KBM-7 (cell line): Measurements from ENCODE around the gene HEBP1.

ENCODE experiments used
- DNase-seq: peaks from one replicate; pipeline ENCODE4 v3.0.0-alpha.2; 2015
- in situ Hi-C: fragments of 300-500 bp; cut with MboI; formaldehyde crosslinking; loops from 2 replicates; pipeline ENCODE4 v1.14.3; 2020; ENCODE audit warnings: low sequenced_read_pairs, low pct_unique_long_range_greater_than_20kb, mixed read lengths

HEBP1 gene

GRCh38 chr12:12964255-12964654 lies 35.8 kb downstream of the HEBP1 start:
- in situ Hi-C loops: no loop called here
- peak; percentile 57 for DNase-seq

- DNase-seq: no peak
- in situ Hi-C loops: no loop called here
Observed at GRCh38 chr12:12960639-12961209, 39.3 kb downstream of the HEBP1 start.

- DNase-seq: no peak
Observed at GRCh38 chr12:12958886-12959285, 41.2 kb downstream of the HEBP1 start.

GRCh38 chr12:12954878-12955625 lies 45.0 kb downstream of the HEBP1 start:
- in situ Hi-C loops: no loop called here

More at GRCh38 chr12:12958886-12959285, 41.2 kb downstream of the HEBP1 start:
- in situ Hi-C loops: no loop called here

GRCh38 chr12:12954356-12954755 lies 45.7 kb downstream of the HEBP1 start:
- in situ Hi-C loops: no loop called here

More at GRCh38 chr12:12954878-12955625, 45.0 kb downstream of the HEBP1 start:
- DNase-seq: no peak

GRCh38 chr12:12952036-12952435 lies 48.0 kb downstream of the HEBP1 start, which contains the start of gene GPRC5D:
TSS of gene GPRC5D (minus strand) at chr12:12952170. CDS start at chr12:12950384, 1,786 bp downstream.
- no peak for DNase-seq
- in situ Hi-C loops: no loop called here

More at GRCh38 chr12:12954356-12954755, 45.7 kb downstream of the HEBP1 start:
- DNase-seq: no peak

GRCh38 chr12:12951504-12951903 lies 48.6 kb downstream of the HEBP1 start:
- no peak for DNase-seq
- in situ Hi-C loops: no loop called here

- DNase-seq: no peak
- in situ Hi-C loops: no loop called here
Observed at GRCh38 chr12:12947902-12948301, 52.2 kb downstream of the HEBP1 start.

- in situ Hi-C loops: no loop called here
- no peak for DNase-seq
Observed at GRCh38 chr12:12946686-12947355, 53.2 kb downstream of the HEBP1 start.

GRCh38 chr12:12945591-12945990 lies 54.5 kb downstream of the HEBP1 start:
- in situ Hi-C loops: no loop called here
- no peak for DNase-seq

- in situ Hi-C loops: no loop called here
- no peak for DNase-seq
Observed at GRCh38 chr12:12943586-12944260, 56.3 kb downstream of the HEBP1 start.

GRCh38 chr12:12941450-12942350 lies 58.4 kb downstream of the HEBP1 start:
- in situ Hi-C loops: no loop called here

GRCh38 chr12:12939888-12940287 lies 60.2 kb downstream of the HEBP1 start:
- in situ Hi-C loops: no loop called here
- no peak for DNase-seq

More at GRCh38 chr12:12941450-12942350, 58.4 kb downstream of the HEBP1 start:
- no peak for DNase-seq

GRCh38 chr12:12938541-12938940 lies 61.5 kb downstream of the HEBP1 start:
- in situ Hi-C loops: no loop called here
- no peak for DNase-seq

GRCh38 chr12:12936983-12937491 lies 63.0 kb downstream of the HEBP1 start:
- in situ Hi-C loops: no loop called here
- no peak for DNase-seq

- no peak for DNase-seq
- in situ Hi-C loops: no loop called here
Observed at GRCh38 chr12:12934556-12934955, 65.5 kb downstream of the HEBP1 start.

- DNase-seq: no peak
- in situ Hi-C loops: no loop called here
Observed at GRCh38 chr12:12933742-12934141, 66.3 kb downstream of the HEBP1 start.

GRCh38 chr12:12930633-12931219 lies 69.3 kb downstream of the HEBP1 start:
- no peak for DNase-seq
- in situ Hi-C loops: no loop called here
